Rectal smooth muscle tissue (tissue), 1 donor: ENCODE measurements around the gene SP1.
A peak's percentile ranks its signal among the peaks of the same experiment; 100 is the strongest.
"Not testable (repeated sequence)": the region's sequence is repeated elsewhere in the genome, so short reads cannot be mapped to it uniquely, and the experiment has no call there.

Source experiments
- H3K27ac ChIP-seq: one replicate; pipeline ENCODE4 v1.7.0; 2013; ENCODE audit warnings: low read depth, low read length, inconsistent platforms
- H3K27me3 ChIP-seq: one replicate; pipeline ENCODE4 v1.7.0; 2013; ENCODE audit warnings: low read length; ENCODE audit not compliant: control insufficient read depth, insufficient read depth
- H3K36me3 ChIP-seq: one replicate; pipeline ENCODE4 v1.7.0; 2013; ENCODE audit warnings: low read length; ENCODE audit not compliant: control insufficient read depth, insufficient read depth
- H3K4me1 ChIP-seq: one replicate; pipeline ENCODE4 v1.7.0; 2013; ENCODE audit warnings: low read length; ENCODE audit not compliant: control insufficient read depth, insufficient read depth
- H3K4me3 ChIP-seq: one replicate; pipeline ENCODE4 v1.7.0; 2013; ENCODE audit warnings: low read length
- H3K9ac ChIP-seq: one replicate; pipeline ENCODE4 v1.7.0; 2013; ENCODE audit warnings: low read length

The SP1 gene

DNA sequence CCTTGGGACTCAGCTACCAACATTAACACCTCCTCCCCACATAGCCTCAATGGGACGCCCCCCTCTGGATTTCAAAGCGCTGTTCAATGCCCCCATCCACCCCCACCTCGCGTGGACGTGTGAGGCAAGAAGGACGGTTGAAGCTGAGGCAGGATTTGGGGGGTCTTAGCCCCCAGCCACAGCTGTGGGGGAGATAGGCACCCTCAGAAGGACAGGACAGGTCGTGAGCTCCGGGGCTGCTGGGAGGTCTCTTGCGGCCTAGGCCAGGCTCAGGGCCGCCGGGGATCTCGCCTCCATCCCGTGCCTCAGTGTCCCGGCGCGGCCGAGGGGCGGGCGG is 35.5 kb upstream of the SP1 start:
- H3K36me3 ChIP-seq: no peaks in the 10 kb centered on the region
- H3K27me3 ChIP-seq: no peaks in the 10 kb centered on the region
- H3K4me1 ChIP-seq: peaks cover 8% of the 10 kb centered on the region
- H3K9ac ChIP-seq: peak overlapping the region; percentile 57
- H3K27ac ChIP-seq: peak overlapping the region; percentile 41
- H3K4me3 ChIP-seq: peak overlapping the region; percentile 53

DNA sequence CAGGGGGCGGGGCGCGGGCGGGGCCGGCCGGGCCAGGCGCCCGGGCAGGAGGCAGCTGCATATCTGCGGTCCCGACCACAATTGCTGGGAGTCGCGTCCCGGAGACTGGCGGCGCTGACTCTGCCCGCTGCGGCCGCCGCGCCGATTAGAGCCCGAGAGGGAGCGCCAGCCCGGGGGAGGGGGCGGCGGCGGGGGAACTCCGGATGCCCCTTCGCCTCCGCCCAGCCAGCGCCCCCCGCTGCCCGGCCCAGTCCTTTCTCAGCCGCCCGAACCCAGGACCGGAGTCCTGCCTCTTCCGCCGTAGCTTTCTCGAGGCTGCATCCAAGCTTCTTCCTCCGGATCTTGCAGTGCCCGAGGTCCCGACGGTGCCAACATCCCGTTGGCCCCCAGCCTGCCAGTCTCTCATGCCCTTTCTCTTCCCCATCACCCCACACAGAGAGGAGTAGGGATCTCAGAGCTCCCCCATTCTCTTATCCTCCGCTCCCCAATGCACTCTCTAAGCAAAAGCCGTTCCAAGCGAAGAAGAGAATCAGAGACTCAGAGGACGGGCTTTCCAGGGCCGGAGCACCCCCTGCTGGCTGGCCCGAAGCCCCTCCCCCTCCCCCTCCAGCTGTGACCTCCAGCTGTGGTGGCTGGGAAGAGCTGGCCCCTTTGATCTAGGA is 35.0 kb upstream of the SP1 start:
- H3K9ac ChIP-seq: no peak overlapping the region
- H3K4me1 ChIP-seq: peaks cover 8% of the 10 kb centered on the region
- H3K36me3 ChIP-seq: no peaks in the 10 kb centered on the region
- peak overlapping the region; percentile 82 for H3K27ac ChIP-seq
- H3K4me3 ChIP-seq: peak overlapping the region; percentile 87
- no peaks in the 10 kb centered on the region for H3K27me3 ChIP-seq

DNA sequence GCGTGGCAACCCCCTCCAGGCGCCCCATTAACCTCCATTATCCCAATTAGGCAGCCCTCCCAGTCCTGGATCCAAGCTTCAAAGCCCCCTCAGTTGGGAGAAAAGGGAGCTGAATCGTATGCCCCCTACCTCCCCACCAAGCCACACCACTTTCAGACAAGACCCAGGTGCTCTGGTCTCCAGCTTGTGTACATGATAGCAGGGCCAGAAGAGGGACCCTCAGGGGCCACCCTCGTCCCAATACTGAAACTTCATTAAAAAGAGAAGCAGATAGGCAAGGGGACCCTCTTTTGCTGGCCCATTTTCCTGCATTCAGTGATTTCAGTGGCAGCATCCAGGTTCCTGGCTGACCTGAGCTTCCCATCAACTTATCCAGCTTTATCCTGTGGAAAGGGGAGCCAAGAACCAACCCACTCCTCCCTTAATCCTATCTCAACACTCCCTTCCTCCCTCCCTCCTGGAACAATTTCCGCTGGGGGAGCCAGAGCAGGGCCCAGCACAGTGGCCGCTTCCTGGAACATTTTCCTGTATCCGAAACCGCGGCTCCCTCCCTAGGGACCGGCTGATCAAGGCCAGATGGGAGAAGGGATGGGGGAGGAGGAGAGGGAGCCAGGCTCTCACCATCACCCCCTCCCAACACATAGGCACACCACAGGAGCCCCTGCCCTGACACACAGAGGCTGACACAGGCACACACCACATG is 34.3 kb upstream of the SP1 start:
- Histone ChIP-seq H3K4me1 (peaks cover 8% of the 10 kb centered on the region), H3K36me3 (no peaks in the 10 kb centered on the region), H3K9ac (no peak overlapping the region), H3K27ac (peak overlapping the region; percentile 82), H3K27me3 (no peaks in the 10 kb centered on the region), H3K4me3 (no peak overlapping the region)

DNA sequence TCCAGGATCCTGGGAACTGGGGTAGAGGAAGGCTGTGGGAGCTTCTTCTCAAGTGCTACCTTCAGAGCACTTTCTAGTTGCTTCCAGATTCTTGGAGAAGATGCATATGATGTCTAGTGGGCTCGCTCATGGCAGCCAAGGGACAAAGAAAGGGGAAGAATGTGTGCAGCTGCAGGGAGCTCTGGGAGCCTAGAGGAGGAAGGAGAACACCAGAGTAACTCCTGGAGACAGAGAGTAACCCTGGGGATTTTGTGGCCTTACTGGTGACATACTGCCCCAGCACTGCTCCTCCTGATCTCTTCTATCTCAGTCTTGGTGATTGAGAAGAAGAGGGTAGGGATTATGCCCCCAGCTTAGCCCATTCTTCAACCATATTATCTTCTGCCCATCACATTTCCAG is 33.5 kb upstream of the SP1 start:
- no peaks in the 10 kb centered on the region for H3K36me3 ChIP-seq
- H3K4me3 ChIP-seq: no peak overlapping the region
- no peaks in the 10 kb centered on the region for H3K27me3 ChIP-seq
- H3K9ac ChIP-seq: no peak overlapping the region
- H3K27ac ChIP-seq: no peak overlapping the region
- peaks cover 8% of the 10 kb centered on the region for H3K4me1 ChIP-seq

DNA sequence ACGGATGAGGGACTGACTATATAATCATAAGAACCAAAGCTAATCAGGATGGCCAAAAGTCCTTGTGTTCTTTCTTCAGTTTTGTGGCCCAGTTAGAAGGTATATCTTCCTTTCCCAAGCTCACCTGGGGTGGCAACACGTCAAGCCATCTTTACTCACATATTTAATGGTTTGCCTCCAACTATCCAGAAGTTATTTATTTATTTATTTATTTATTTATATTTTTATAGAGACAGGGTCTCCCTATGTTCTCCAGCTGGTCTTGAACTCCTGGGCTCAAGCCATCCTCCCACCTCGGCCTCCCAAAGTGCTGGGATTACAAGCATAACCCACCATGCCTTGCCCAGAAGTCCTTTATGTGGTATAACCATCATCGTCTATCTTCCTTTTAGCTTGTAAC is 32.1 kb upstream of the SP1 start:
- Histone ChIP-seq H3K4me1 (peaks cover 8% of the 10 kb centered on the region), H3K27me3 (no peaks in the 10 kb centered on the region), H3K9ac (no peak overlapping the region), H3K4me3 (no peak overlapping the region), H3K27ac (no peak overlapping the region), H3K36me3 (no peaks in the 10 kb centered on the region)

DNA sequence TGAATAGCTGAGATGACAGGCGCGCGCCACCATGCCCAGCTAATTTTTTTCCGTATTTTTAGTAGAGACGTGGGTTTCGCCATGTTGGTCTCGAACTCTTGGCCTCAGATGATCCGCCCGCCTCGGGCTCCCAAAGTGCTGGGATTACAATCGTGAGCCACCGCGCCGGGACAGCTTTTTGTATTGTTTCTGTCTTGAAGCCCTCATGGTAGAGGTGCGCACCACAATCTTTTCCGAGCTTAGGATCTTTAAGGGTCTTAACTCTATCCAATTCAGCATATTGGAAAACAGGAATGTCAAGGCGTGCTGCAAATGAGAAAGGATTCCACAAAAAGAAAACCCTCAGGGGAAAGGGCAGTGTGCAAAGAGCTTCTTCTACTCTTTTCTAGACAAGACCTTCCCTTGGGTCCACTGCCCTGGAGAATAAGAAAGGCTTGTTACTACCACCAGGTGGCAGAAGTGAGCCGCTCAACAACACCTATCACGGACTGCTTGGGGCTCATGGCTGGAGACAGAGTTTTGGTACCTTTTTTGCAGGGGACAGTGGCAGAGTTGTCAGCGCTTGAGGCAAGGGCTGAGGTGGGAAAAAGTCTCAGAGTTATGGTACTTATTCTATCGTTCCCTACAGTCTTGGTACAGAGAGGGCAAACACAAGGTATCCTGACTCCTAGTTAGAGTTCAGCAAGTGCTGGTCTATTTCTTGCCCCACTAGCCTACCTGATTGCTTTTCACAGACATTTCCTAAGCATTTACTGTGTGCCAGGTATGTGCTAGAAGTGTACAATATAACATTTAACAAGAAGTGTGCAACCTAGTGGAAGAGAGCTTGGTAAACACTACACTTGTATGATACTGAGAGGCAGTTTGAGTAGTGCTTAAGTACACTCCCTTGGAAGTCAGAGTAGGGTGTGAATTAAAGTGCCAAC is 27.4 kb upstream of the SP1 start:
- no peak overlapping the region for H3K27ac ChIP-seq
- no peaks in the 10 kb centered on the region for H3K4me1 ChIP-seq
- no peak overlapping the region for H3K4me3 ChIP-seq
- H3K36me3 ChIP-seq: no peaks in the 10 kb centered on the region
- H3K9ac ChIP-seq: no peak overlapping the region
- no peaks in the 10 kb centered on the region for H3K27me3 ChIP-seq

DNA sequence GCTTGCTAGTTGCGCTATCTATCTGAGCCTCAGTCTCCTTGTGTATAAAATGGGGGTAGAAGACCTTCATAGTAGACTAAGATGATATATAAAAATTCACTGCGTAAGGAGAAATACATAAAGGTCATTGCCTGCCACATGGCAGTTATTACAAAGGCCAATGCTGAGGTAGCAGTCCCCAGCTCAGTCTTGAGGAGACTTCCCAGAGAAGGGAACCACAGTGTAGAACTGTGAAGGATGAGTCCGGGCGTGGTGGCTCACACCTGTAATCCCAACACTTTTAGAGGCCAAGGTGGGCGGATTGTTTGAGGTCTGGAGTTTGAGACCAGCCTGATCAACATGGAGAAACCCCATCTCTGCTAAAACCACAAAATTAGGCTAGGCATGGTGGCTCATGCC is 26.7 kb upstream of the SP1 start:
- Histone ChIP-seq H3K36me3 (no peaks in the 10 kb centered on the region), H3K9ac (no peak overlapping the region), H3K27ac (no peak overlapping the region), H3K27me3 (no peaks in the 10 kb centered on the region), H3K4me1 (no peaks in the 10 kb centered on the region), H3K4me3 (no peak overlapping the region)

DNA sequence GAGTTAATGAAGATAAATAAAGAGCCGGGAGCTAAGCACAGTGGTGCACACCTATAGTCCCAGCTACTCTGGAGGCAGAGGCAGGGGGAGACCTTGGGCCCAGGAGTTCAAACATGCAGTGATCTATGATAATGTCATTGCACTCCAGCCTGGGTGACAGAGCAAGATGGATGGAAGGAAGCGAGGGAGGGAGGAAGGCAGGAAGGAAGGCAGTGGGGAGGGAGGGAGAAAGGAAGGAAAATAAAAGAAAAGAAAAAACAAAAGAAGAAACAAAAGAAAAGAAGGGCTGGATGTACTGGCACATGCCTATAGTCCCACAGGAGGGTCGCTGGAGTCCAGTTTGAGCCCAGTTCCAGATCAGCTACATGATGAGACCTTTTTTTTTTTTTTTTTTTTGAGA is 24.9 kb upstream of the SP1 start:
- Histone ChIP-seq H3K9ac (no peak overlapping the region), H3K4me3 (no peak overlapping the region), H3K27ac (no peak overlapping the region), H3K4me1 (no peaks in the 10 kb centered on the region), H3K27me3 (no peaks in the 10 kb centered on the region), H3K36me3 (no peaks in the 10 kb centered on the region)

DNA sequence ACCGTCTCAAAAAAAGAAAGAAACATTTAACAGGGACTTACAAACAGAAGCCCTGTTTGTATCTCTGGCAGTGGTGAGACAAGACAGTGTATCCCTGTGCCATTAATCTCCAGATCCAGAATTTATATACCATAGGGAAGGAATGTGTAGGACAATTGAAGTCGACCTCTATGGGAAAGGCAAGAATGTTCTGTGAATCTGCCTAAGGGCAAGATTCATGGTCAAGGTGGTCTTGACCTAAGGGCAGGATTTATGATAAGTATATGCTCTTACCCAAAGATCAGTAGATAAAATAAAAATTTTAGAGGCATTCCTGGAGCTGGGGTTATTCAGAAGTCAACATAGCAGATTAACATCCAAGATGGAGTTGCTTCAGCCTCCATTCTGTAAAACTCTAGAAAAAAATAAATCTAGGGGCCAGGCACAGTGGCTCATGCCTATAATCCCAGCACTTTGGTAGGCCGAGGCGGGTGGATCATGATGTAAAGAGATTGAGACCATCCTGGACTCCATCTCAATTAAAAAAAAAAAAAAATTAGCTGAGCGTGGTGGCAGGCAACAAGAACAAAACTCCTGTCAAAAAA is 21.0 kb upstream of the SP1 start:
- H3K9ac ChIP-seq: no peak overlapping the region
- H3K4me3 ChIP-seq: no peak overlapping the region
- H3K4me1 ChIP-seq: no peaks in the 10 kb centered on the region
- no peaks in the 10 kb centered on the region for H3K36me3 ChIP-seq
- H3K27ac ChIP-seq: no peak overlapping the region
- no peaks in the 10 kb centered on the region for H3K27me3 ChIP-seq

DNA sequence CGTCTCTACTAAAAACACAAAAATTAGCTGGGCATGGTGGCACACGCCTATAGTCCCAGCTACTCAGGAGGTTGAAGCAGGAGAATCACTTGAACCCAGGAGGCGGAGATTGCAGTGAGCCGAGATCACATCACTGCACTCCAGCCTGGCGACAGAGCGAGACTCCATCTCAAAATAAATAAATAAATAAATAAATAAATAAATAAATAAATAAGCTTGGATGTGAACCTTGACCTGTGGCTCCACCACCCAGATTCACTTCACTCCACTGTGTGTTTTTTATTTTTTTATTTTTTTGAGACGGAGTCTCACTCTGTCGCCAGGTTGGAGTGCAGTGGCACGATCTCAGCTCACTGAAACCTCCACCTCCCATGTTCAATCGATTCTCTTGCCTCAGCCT is 18.3 kb upstream of the SP1 start:
- not testable (repeated sequence) for H3K9ac ChIP-seq, H3K36me3 ChIP-seq, H3K27me3 ChIP-seq, H3K4me1 ChIP-seq, H3K27ac ChIP-seq, H3K4me3 ChIP-seq

DNA sequence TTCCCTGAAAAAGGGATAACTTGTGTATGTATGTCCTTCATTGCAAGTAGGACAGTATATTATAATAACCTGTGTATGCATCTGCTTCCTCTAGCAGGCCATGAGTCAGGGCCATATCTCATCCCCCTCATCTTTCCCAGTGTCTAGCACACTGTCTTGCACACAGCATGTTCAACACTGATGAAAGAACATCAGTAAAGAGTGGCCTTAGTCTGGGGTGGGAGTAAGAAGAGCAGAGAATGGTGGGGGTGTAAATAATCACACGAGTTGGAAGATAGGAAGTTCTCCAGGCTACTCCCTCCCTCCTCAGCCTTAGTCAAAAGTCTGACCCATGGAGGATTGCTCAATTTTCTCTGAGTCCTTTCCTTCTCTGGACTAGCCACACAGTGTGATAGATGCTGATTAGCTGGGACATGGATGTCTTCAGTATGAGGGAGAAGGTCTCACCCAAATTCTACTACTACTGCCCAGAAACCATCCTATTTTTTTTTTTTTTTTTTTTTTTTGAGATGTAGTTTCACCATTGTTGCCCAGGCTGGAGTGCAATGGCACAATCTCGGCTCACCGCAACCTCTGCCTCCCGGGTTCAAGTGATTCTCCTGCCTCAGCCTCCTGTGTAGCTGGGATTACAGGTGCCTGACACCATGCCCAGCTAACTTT is 14.6 kb upstream of the SP1 start:
- peaks cover under 1% of the 10 kb centered on the region for H3K4me1 ChIP-seq
- no peaks in the 10 kb centered on the region for H3K36me3 ChIP-seq
- no peak overlapping the region for H3K4me3 ChIP-seq
- H3K27ac ChIP-seq: no peak overlapping the region
- H3K9ac ChIP-seq: no peak overlapping the region
- no peaks in the 10 kb centered on the region for H3K27me3 ChIP-seq

DNA sequence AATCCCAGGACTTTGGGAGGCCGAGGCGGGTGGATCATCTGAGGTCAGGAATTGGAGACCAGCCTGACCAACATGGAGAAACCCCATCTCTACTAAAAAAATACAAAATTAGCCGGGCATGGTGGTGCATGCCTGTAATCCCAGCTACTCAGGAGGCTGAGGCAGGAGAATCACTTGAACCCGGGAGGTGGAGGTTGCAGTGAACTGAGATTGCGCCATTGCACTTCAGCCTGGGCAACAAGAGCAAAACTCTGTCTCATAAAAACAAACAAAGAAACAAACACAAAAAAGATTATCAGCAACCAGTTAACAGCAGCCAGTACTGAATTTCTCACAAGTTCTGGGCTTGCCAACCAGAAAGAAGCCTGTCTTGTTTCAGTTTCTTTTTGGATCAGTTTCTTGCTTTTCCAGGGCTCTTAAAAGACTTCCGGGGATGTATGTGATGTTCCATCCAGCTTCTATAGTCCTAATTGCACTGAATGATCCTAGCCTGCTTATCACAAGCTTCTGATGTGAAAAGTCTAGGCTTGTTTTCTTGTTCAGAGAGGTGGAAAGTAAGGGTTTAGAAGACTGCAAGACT is 6.3 kb upstream of the SP1 start:
- H3K4me3 ChIP-seq, H3K27ac ChIP-seq, H3K9ac ChIP-seq, H3K4me1 ChIP-seq, H3K36me3 ChIP-seq, H3K27me3 ChIP-seq: not testable (repeated sequence)
